Lung (tissue), 12 donors: ENCODE results near the gene JMJD6. TPM values are rescaled to one million over a fixed set of nuclear protein-coding genes. Genes with fewer than 3 reads are reported as not detected.

Source experiments
- ATAC-seq: fragments of 200-7000 bp; cut with Tn5 transposase; one replicate; pipeline ENCODE4 v1.9.1; 2020; ENCODE audit warnings: moderate number of reproducible peaks; ENCODE audit not compliant: insufficient read depth, low FRiP score
- DNase-seq, 3 donors: peaks; one replicate each; pipeline ENCODE4 v3.0.0-alpha.2; 2013 to 2017
- H3K27ac ChIP-seq, 2 donors: one replicate each; pipeline ENCODE4 v1.5.1; 2013; ENCODE audit warnings: mild to moderate bottlenecking in 2 of 2, moderate library complexity in 2 of 2, control low read depth in 1 of 2, inconsistent platforms in 1 of 2, low read depth in 1 of 2, low read length in 1 of 2
- H3K27me3 ChIP-seq, 3 donors: one replicate each; pipeline ENCODE4 v1.5.1; 2013; ENCODE audit warnings: low read length in 2 of 3; ENCODE audit not compliant: control insufficient read depth in 3 of 3, insufficient read depth in 3 of 3
- H3K36me3 ChIP-seq, 4 donors: one replicate each; pipeline ENCODE4 v1.5.1; 2013; ENCODE audit warnings: low read length in 4 of 4, mild to moderate bottlenecking in 1 of 4, moderate library complexity in 1 of 4; ENCODE audit not compliant: control insufficient read depth in 4 of 4, insufficient read depth in 4 of 4
- H3K4me1 ChIP-seq, 5 donors: one replicate each; pipeline ENCODE4 v1.5.1; 2013; ENCODE audit warnings: low read length in 5 of 5, mild to moderate bottlenecking in 2 of 5, moderate library complexity in 1 of 5; ENCODE audit not compliant: control insufficient read depth in 5 of 5, insufficient read depth in 5 of 5
- H3K4me3 ChIP-seq: one replicate; pipeline ENCODE4 v1.5.1; 2013; ENCODE audit warnings: mild to moderate bottlenecking, control low read depth, moderate library complexity
- H3K9ac ChIP-seq, 2 donors: one replicate each; pipeline ENCODE4 v1.5.1; 2013; ENCODE audit warnings: low read length in 2 of 2, control low read depth in 1 of 2; ENCODE audit not compliant: insufficient read depth in 1 of 2
- H3K9me3 ChIP-seq, 4 donors: one replicate each; pipeline ENCODE4 v1.5.1; 2013; ENCODE audit warnings: low read length in 3 of 4, mild to moderate bottlenecking in 1 of 4, moderate library complexity in 1 of 4; ENCODE audit not compliant: control insufficient read depth in 4 of 4, insufficient read depth in 3 of 4
- CTCF ChIP-seq: IDR thresholded peaks from 2 replicates; pipeline ENCODE4 v1.5.1; 2012; ENCODE audit warnings: mild to moderate bottlenecking; ENCODE audit errors: control extremely low read depth, extremely low read depth
- WGBS, 2 donors: extraction: QIAGEN DNeasy Blood & Tissue Kit; methylation state at CpG; one replicate each; pipeline ENCODE4 v1.1.7; 2013; 5-methylcytosine and 5-hydroxymethylcytosine counted together
- polyA plus RNA-seq, 2 donors: library from polyadenylated mRNA; stranded (reverse); fragments of 200-250 nt; gene quantifications; one replicate each; pipeline ENCODE4 v1.2.1, GENCODE V29; 2013
- total RNA-seq, 2 donors: library from RNA; depleted of rRNA in 1 of 2; stranded (reverse); fragments of >200 nt in 1 of 2; gene quantifications; one replicate each; pipeline ENCODE4 v1.2.1, GENCODE V29; 2014 to 2021
- donor health status: control.
- donor health status: control.
- donor health status: Bipolar disorder and iron deficiency.
- donor health status: healthy.
- donor health status: DM: yes; HTN: yes; CAD: no.

The JMJD6 gene
- total and polyA plus RNA-seq, 4 donors, result 23.8 to 52.9 (median 30.0) TPM

DNA sequence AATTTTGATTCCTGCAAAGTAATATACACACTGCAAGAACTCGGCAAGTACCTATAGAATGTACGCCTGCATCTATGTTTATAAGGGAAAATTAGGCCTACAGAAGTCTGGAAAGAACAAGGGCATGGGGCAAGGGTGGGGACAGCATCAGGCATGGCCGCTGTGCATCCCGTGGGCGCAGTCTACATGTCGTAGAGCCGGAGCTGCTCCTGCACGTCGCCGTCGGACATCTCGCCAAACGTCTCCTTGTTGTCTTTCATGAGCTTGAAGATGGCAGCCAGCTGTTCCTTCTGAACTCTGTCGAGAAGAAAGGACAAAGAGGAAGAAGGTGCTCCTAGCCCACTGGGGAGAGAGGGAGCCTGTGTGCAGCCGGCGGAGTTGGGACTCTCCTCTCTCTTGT lies 49.0 kb downstream of the JMJD6 start:
- ATAC-seq, result no peak
- 90 to 91% methylated on average over 16 of the region's 16 CpGs for WGBS, 2 donors
- Histone ChIP-seq H3K4me3 (no peak overlapping the region), H3K27me3 (no peaks in the 10 kb centered on the region), H3K36me3 (peaks cover 0 to 18% (median 4%) of the 10 kb centered on the region in 4 donors), H3K4me1 (peaks cover 0 to 5% (median 0%) of the 10 kb centered on the region in 5 donors), H3K9ac (no peak overlapping the region), H3K27ac (no peak overlapping the region), H3K9me3 (no peaks in the 10 kb centered on the region)
- no peak for DNase-seq
- no peak for TF ChIP-seq CTCF

DNA sequence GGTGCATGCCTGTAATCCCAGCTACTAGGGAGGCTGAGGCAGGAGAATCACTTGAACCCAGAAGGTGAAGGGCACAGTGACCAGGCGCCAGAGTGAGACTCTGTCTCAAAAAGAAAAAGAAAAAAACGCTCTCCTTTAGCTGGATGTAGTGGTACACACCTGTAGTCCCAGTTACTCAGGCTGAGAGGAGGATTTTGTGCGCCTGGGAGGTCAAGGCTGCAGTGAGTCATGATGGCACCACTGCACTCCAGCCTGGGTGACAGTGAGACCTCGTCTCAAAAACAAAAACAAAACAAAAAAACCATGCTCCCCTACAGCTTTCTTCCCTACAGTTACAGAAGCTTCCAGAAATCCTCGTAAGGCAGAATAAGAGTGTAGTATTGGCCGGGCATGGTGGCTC lies 49.8 kb downstream of the JMJD6 start:
- peaks cover 0 to 18% (median 2%) of the 10 kb centered on the region in 4 donors for H3K36me3 ChIP-seq
- no peaks in the 10 kb centered on the region for H3K27me3 ChIP-seq
- no peak for ATAC-seq
- no peak overlapping the region for H3K4me3 ChIP-seq
- no peak overlapping the region for H3K27ac ChIP-seq
- TF ChIP-seq CTCF, result no peak
- WGBS, 2 donors, result 94 to 97% methylated on average over 6 of the region's 6 CpGs
- no peaks in the 10 kb centered on the region for H3K9me3 ChIP-seq
- no peak overlapping the region for H3K9ac ChIP-seq
- no peak for DNase-seq
- H3K4me1 ChIP-seq, result peaks cover 0 to 8% (median 0%) of the 10 kb centered on the region in 5 donors

DNA sequence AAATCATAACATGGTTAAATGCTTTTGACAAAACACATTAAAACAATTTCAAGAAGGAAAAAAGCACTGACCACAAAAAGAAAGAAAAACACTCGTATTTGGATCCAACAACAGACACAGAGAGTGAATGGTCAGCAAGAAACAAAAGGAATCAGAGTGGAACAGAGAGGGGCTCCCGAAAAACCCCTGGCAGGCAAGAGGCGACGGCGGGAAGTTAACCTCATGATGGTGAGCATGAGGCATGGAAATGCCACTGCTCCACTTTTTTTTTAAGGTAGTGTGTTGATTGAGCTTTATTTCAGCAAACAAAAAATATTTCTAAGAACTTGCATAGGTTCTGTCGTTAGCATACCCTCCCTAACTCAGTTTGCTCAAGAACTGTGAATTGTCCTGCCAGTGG lies 50.8 kb downstream of the JMJD6 start:
- Histone ChIP-seq H3K27me3 (no peaks in the 10 kb centered on the region), H3K4me3 (no peak overlapping the region), H3K27ac (no peak overlapping the region), H3K36me3 (peaks cover 0 to 18% (median 2%) of the 10 kb centered on the region in 4 donors), H3K9me3 (no peaks in the 10 kb centered on the region), H3K4me1 (peaks cover 0 to 17% (median 6%) of the 10 kb centered on the region in 5 donors), H3K9ac (no peak overlapping the region)
- WGBS, 2 donors, result 94% methylated on average over 6 of the region's 6 CpGs
- no peak for TF ChIP-seq CTCF
- ATAC-seq (no peak), DNase-seq (no peak)

DNA sequence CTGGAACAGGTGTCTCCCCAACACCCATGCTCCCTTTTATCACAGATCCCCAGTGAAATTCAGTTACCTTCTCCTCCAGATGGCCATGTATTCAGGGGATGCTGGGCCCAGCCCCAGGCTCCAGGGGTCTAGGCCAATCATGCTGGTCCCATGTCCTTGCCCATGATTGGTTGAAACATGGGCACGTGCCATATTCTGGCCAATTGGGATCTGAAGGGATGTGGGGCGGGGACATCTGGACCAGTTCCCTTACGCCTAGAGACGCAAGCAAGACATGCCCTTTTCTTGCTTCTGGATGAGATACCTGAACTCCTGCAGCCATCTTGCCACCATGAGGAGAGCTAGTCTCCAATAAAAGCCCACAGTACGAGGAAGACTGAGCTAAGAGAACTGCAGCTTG lies 51.8 kb downstream of the JMJD6 start:
- ATAC-seq (no peak), DNase-seq (no peak)
- Histone ChIP-seq H3K4me3 (no peak overlapping the region), H3K9me3 (no peaks in the 10 kb centered on the region), H3K36me3 (peaks cover 0 to 18% (median 2%) of the 10 kb centered on the region in 4 donors), H3K27ac (no peak overlapping the region), H3K27me3 (no peaks in the 10 kb centered on the region), H3K9ac (no peak overlapping the region), H3K4me1 (peaks cover 0 to 18% (median 6%) of the 10 kb centered on the region in 5 donors)
- no peak for TF ChIP-seq CTCF
- 98 to 99% methylated on average over 5 of the region's 5 CpGs for WGBS, 2 donors
